Activated T-helper 17 cell treated with anti-CD3 and anti-CD28 coated beads, Interleukin-2, amount 50 U/mL, for 72 hours (primary cell): Measurements from ENCODE around the gene PNPLA6. TPM values are rescaled to one million over a fixed set of nuclear protein-coding genes. Genes with fewer than 3 reads are reported as not detected.

ENCODE experiments used
- ATAC-seq: fragments of 150-1000 bp; cut with Tn5 transposase; replicated peaks from 2 replicates; pipeline ENCODE4 v1.10.0; 2021; ENCODE audit warnings: mild to moderate bottlenecking, moderate library complexity
- H3K27ac Mint-ChIP-seq: one replicate; pipeline ENCODE4 v1.8.0; 2022; ENCODE audit warnings: mixed read lengths
- H3K27me3 Mint-ChIP-seq: one replicate; pipeline ENCODE4 v1.8.0; 2022; ENCODE audit warnings: mixed read lengths
- H3K36me3 Mint-ChIP-seq: one replicate; pipeline ENCODE4 v1.8.0; 2022; ENCODE audit warnings: low read depth, mild to moderate bottlenecking, mixed read lengths
- H3K4me1 Mint-ChIP-seq: one replicate; pipeline ENCODE4 v1.8.0; 2022; ENCODE audit warnings: mixed read lengths
- H3K4me3 Mint-ChIP-seq: one replicate; pipeline ENCODE4 v1.8.0; 2022; ENCODE audit warnings: mild to moderate bottlenecking, mixed read lengths
- H3K9me3 Mint-ChIP-seq: one replicate; pipeline ENCODE4 v1.8.0; 2022; ENCODE audit warnings: mixed read lengths
- total RNA-seq, 2 donors: library from RNA; stranded (reverse); gene quantifications; one replicate each; pipeline ENCODE4 v1.2.3, GENCODE V29; 2022

Gene PNPLA6
- 100 to 1,000 TPM; 146 to 163 TPM for total RNA-seq

DNA sequence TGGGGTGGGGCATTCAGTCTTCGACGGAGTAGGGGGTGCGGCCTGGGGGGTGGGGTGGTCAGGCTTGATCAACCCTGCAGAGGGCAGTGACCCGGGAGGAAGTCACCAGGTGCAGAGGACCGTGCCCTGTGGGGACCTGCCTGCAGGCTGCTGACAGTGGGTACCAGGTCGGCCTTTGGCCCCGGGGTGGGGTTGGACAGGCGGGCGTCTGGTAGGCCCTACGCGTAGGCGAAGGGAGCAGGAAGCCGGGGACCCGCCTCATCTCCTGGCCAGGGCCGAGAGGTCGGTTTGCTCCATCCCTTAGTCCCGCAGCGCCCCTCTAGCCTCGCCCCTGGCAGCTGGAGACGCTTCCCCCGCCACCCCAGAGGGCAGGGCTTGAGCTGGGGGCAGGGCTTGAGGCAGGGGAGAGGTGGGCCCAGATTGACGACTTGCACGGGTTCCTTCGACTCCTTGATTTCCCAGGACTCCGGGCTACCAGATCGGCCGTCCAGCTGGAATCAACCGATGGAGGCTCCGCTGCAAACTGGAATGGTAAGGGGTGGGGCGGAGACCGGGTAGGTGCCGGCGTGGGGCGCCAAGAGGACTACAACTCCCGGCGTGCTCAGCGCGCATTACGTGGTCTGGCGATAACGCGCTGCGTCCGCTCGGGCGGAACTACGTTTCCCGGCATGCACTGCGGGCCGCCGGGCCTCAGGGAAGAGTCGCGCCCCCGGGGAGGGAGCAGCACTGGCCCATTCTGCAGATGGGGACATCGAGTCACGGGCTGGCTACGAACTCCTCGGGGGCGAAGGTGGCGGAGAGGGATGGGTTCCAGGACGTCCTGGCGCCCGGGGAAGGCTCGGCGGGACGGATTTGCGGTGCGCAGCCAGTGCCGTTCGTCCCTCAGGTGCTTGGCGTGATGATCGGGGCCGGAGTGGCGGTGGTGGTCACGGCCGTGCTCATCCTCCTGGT, at the start of gene PNPLA6:
Gene PNPLA6, plus strand, starts transcription at position 671 of the 951 bp plus-strand sequence. Its CDS starts 72 bp downstream, at position 743.
- H3K27ac Mint-ChIP-seq: peak within 1 kb of the TSS; percentile 95
- H3K36me3 Mint-ChIP-seq: peaks cover 42% of the 10 kb centered on the region
- H3K27me3 Mint-ChIP-seq: no peaks in the 10 kb centered on the region
- peak within 1 kb of the TSS; percentile 98 for H3K4me3 Mint-ChIP-seq
- no peaks in the 10 kb centered on the region for H3K9me3 Mint-ChIP-seq
- peak; percentile 86 for ATAC-seq
- H3K4me1 Mint-ChIP-seq: no peaks in the 10 kb centered on the region

DNA sequence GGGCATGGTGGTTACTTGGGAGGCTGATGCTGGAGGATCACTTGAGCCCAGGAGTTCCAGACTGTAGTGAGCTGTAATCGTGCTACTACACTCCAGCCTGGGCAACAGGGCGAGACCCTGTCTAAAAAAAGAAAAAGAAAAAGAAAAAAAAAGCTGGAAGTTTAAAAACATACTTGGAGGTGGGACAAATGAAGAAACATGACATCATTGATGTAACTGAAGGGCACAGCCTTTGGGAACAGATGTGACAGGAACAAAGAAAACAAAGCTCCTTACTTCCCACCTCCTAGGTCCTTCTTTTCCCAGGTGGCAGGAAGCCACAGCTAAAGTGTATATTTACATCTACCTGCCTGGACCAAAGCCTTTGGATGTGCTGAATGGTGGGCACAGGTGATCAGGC, 48.6 kb upstream of the PNPLA6 start:
- H3K27ac Mint-ChIP-seq: no peak overlapping the region
- no peak overlapping the region for H3K4me3 Mint-ChIP-seq
- no peaks in the 10 kb centered on the region for H3K27me3 Mint-ChIP-seq
- H3K36me3 Mint-ChIP-seq: no peaks in the 10 kb centered on the region
- peaks cover 12% of the 10 kb centered on the region for H3K4me1 Mint-ChIP-seq
- H3K9me3 Mint-ChIP-seq: no peaks in the 10 kb centered on the region
- no peak for ATAC-seq

DNA sequence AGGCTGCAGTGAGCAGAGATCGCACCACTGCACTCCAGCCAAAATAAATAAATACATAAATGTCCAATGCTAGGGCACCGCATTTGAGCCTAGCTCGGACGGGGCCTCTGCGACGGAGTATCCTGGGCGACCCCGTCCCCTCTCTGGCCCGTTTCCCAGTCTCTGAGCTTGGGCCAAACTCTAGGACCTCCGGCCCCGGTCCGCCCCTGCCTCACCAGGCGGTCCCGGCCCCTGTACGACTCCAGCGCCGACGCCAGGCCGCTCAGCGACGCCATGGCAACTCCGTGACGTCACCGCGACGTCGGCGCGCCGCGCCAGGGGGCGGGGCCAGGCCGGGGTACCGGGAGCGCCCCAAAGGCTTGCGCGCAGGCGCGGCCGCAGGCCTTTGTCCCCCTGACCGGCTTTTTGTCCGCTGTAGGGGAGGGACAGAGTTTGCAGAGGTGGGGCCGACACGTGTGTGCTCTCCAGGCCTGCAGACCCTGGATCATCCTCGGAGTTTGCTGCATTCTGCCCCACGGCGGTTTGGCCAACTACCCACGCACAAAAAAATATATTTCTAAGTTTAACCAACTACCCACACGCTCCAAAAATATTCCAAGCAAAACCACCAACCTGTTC, 46.7 kb upstream of the PNPLA6 start, which contains the start of gene PEX11G:
Gene PEX11G, minus strand, starts transcription at position 300 of the 618 bp plus-strand sequence. Its CDS starts 25 bp downstream, at position 275.
- Mint-ChIP-seq H3K27ac (peak within 1 kb of the TSS; percentile 89), H3K4me1 (peaks cover 12% of the 10 kb centered on the region), H3K36me3 (no peaks in the 10 kb centered on the region), H3K27me3 (no peaks in the 10 kb centered on the region), H3K4me3 (peak within 1 kb of the TSS; percentile 83), H3K9me3 (no peaks in the 10 kb centered on the region)
- peak; percentile 85 for ATAC-seq

DNA sequence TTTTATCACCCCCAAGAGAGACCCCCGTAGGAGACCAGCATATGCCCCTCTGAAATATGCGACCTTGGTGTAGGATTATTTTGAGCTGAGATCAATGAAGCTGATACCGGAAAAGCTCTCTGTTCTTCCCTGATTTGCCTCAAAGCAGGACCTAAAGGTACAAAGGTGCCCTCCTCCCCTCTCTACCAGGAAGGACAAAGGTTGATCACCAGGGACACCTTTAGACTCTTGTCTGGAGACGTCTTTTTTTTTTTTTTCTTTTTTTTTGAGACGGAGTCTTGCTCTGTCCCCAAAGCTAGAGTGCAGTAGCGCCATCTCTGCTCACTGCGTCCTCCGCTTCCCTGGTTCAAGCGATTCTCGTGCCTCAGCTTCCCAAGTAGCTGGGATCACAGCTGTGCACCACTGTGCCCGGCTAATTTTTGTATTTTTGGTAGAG, 45.9 kb upstream of the PNPLA6 start:
- H3K36me3 Mint-ChIP-seq: no peaks in the 10 kb centered on the region
- peak overlapping the region; percentile 89 for H3K27ac Mint-ChIP-seq
- no peaks in the 10 kb centered on the region for H3K9me3 Mint-ChIP-seq
- H3K4me3 Mint-ChIP-seq: peak overlapping the region; percentile 83
- H3K4me1 Mint-ChIP-seq: peaks cover 12% of the 10 kb centered on the region
- no peak for ATAC-seq
- no peaks in the 10 kb centered on the region for H3K27me3 Mint-ChIP-seq

DNA sequence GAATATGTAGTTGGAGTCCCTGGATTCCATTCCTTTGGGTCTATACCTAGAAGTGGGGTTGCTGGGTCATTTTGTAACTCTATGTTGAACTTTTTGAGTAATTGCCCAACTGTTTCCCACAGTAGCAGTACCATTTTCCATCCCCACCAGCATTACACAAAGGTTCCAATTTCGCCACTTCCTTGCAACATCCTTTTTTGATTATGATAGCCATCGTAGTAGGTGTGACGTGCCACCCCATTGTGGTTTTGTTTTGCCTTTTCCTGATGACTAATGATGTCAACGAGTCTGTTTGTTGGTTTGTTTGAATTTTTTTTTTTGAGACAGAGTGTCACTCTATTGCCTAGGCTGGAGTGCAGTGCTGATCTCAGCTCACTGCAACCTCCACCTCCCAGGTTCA, 43.4 kb upstream of the PNPLA6 start:
- H3K9me3 Mint-ChIP-seq: no peaks in the 10 kb centered on the region
- peak overlapping the region; percentile 61 for H3K4me3 Mint-ChIP-seq
- no peaks in the 10 kb centered on the region for H3K36me3 Mint-ChIP-seq
- peak; percentile 82 for ATAC-seq
- H3K27ac Mint-ChIP-seq: peak overlapping the region; percentile 59
- peaks cover 12% of the 10 kb centered on the region for H3K4me1 Mint-ChIP-seq
- peaks cover 9% of the 10 kb centered on the region for H3K27me3 Mint-ChIP-seq

DNA sequence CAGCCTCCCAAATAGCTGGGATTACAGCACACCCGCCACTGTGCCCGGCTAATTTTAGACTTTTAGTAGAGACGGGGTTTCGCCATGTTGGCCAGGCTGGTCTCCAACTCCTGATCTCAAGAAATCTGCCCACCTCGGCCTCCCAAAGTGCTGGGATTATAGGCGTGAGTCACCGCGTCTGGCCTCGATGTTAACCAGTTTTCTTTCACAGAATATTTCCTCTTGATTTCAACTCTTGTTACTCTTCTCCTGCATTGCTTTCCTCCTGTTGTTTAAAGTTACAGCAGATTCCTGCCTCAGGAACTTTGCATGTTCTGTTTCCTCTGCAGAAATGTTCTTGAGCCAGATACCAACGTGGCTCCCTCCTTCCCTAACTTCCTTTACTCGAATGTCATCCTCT, 43.0 kb upstream of the PNPLA6 start:
- peak overlapping the region; percentile 59 for H3K27ac Mint-ChIP-seq
- ATAC-seq: no peak
- H3K4me3 Mint-ChIP-seq: peak overlapping the region; percentile 61

DNA sequence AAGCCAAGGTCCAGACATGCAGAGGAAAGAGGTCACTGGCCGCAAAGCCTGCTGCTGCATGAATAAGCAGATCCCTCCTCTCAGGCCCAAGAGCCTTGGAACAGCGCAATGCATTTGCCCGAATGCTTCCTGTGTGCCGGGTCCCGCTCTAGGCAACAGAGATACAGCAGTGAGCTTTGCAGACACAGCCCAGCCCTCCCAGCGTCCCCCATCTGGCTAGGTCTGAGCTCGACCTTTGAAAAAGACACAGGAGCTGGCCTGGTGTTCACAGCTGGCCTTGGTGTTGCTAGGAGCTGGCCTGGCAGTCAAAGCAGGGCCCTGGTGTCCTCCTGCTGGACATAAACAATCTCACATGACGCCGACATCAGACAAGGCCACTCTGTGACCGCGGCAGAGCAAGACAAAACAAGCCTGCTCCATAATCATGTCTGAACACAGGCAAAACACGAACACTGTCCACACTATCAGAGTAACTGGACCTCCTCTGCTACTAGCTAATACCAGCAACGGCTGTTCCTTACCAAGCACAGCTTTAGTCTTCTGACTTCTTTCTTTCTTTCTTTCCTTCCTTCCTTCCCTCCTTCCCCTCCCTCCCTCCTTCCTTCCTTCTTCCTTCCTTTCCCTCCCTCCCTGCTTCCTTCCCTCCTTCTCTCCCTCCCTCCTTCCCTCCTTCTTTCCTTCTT, 41.0 kb upstream of the PNPLA6 start:
- H3K27ac Mint-ChIP-seq: no peak overlapping the region
- H3K4me1 Mint-ChIP-seq: peaks cover 8% of the 10 kb centered on the region
- no peak for ATAC-seq
- H3K4me3 Mint-ChIP-seq: no peak overlapping the region
- H3K9me3 Mint-ChIP-seq: no peaks in the 10 kb centered on the region
- no peaks in the 10 kb centered on the region for H3K36me3 Mint-ChIP-seq
- peaks cover 17% of the 10 kb centered on the region for H3K27me3 Mint-ChIP-seq

More for the DNA sequence above, 43.0 kb upstream of the PNPLA6 start:
- peaks cover 9% of the 10 kb centered on the region for H3K27me3 Mint-ChIP-seq
- H3K36me3 Mint-ChIP-seq: no peaks in the 10 kb centered on the region
- H3K4me1 Mint-ChIP-seq: peaks cover 12% of the 10 kb centered on the region
- no peaks in the 10 kb centered on the region for H3K9me3 Mint-ChIP-seq

DNA sequence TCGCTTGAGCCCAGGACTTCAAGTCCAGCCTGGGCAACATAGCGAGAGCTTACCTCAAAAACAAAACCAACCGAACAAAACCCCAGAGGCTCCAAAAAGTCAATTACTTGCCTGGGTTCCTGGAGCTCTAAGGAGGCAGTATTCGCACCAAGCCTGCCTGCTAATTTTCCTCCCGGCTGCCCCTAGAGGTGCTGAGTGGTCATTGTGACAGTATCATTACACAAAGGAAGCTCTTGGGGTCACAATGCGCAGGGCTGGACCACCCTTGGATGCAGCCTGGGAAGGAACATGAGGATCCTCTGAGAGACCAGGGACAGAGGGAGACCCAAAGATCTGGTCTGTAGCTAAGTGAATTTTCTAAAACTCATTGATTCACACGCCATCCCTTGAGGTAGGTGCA, 38.2 kb upstream of the PNPLA6 start:
- no peak for ATAC-seq
- no peaks in the 10 kb centered on the region for H3K36me3 Mint-ChIP-seq
- no peaks in the 10 kb centered on the region for H3K9me3 Mint-ChIP-seq
- no peak overlapping the region for H3K27ac Mint-ChIP-seq
- H3K4me3 Mint-ChIP-seq: no peak overlapping the region
- H3K4me1 Mint-ChIP-seq: peaks cover 5% of the 10 kb centered on the region
- H3K27me3 Mint-ChIP-seq: peaks cover 27% of the 10 kb centered on the region

DNA sequence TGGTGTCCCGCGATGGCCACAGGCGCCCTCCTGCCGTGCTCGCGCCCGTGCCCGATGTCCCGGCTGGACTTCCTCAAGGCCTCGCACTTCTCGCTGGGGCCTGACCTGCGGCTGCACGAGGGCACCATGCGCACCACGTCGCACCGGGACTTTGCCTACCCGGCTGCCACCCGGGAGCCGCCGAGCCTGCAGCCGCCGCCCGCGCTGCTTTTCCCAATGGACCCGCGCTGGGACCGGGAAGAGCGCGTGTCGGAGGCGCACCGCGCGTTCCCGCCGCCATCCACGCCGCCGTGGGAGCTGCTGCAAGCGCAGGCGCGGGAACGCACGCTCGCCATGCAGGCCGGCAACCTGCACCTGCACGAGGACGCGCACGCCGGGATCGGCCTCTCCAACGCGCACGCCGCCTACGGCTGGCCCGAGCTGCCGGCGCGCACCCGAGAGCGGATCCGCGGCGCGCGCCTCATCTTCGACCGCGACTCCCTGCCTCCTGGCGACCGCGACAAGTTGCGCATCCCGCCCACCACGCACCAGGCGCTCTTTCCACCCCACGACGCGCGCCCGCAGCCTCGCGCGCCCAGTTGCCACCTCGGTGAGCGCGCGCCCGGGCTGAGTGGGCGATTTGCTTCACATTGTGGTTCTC, 34.6 kb upstream of the PNPLA6 start:
- peak overlapping the region; percentile 44 for H3K4me3 Mint-ChIP-seq
- no peaks in the 10 kb centered on the region for H3K9me3 Mint-ChIP-seq
- H3K4me1 Mint-ChIP-seq: no peaks in the 10 kb centered on the region
- H3K36me3 Mint-ChIP-seq: no peaks in the 10 kb centered on the region
- H3K27ac Mint-ChIP-seq: no peak overlapping the region
- peaks cover 29% of the 10 kb centered on the region for H3K27me3 Mint-ChIP-seq
- peak; percentile 53 for ATAC-seq

DNA sequence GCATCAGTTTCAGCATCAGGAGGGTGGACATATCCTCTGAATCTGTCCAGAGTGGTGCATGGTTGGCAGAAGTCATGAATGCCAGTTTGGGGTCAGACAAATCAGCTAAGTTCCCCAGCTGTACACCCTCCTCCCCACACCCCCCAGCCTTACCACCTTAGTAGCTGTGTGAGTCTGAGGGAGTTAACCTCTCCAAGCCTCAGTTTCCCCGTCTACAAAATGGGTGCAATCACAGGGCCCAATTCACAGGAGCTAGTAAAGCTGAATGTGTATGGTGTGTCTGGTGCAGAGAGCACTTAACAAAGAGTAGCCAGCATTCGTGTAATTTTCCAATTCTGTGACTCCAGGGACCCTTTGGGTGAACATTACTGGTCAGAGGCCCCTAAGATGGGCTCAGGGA, 33.0 kb upstream of the PNPLA6 start:
- H3K9me3 Mint-ChIP-seq: no peaks in the 10 kb centered on the region
- H3K27ac Mint-ChIP-seq: no peak overlapping the region
- peaks cover 6% of the 10 kb centered on the region for H3K4me1 Mint-ChIP-seq

DNA sequence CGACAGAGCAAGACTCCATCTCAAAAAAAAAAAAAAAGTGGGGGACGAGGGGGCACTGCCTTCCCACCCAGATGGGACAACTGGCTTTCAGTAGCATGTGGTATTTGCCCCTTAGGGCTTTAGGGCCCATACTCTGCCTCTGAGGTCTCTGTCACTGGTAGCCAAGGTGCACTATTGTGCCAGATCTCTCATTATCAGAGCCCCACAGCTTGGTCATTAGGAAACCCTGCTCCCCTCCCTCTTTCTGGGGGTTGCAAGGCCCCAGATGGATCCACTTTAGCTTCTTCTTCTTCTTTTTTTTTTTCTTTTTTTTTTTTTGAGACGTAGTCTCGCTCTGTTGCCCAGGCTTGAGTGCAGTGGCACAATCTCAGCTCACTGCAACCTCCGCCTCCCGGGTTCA, 30.8 kb upstream of the PNPLA6 start:
- H3K9me3 Mint-ChIP-seq: peaks cover 4% of the 10 kb centered on the region
- H3K4me1 Mint-ChIP-seq: peaks cover 6% of the 10 kb centered on the region
- H3K27ac Mint-ChIP-seq: no peak overlapping the region
- peaks cover 22% of the 10 kb centered on the region for H3K27me3 Mint-ChIP-seq
- no peak overlapping the region for H3K4me3 Mint-ChIP-seq
- ATAC-seq: no peak
- no peaks in the 10 kb centered on the region for H3K36me3 Mint-ChIP-seq

More for the DNA sequence above, 33.0 kb upstream of the PNPLA6 start:
- Mint-ChIP-seq H3K27me3 (peaks cover 28% of the 10 kb centered on the region), H3K4me3 (no peak overlapping the region), H3K36me3 (no peaks in the 10 kb centered on the region)
- no peak for ATAC-seq

DNA sequence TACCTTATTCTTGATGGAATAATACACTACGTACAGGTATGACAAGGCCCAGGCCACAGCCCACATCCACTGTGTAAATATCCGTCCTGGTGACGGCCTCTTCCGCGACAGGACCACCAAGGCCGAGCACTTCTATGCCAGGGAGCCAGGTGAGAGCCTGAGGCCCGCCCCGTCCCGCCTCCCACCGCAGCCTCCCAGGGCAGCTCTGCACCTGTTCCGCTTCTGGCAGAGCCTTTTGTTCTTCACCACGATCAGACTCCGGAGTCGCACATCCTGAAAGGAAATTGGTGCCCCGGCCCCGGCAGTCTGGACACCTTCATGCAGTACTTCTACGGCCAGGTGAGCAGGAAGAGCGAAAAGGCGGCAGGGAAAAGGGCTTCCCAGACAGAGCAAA, 30.2 kb upstream of the PNPLA6 start:
- Mint-ChIP-seq H3K9me3 (peaks cover 4% of the 10 kb centered on the region), H3K27me3 (peaks cover 19% of the 10 kb centered on the region), H3K4me1 (peaks cover 6% of the 10 kb centered on the region), H3K36me3 (no peaks in the 10 kb centered on the region), H3K4me3 (peak overlapping the region; percentile 37), H3K27ac (no peak overlapping the region)
- ATAC-seq: no peak

DNA sequence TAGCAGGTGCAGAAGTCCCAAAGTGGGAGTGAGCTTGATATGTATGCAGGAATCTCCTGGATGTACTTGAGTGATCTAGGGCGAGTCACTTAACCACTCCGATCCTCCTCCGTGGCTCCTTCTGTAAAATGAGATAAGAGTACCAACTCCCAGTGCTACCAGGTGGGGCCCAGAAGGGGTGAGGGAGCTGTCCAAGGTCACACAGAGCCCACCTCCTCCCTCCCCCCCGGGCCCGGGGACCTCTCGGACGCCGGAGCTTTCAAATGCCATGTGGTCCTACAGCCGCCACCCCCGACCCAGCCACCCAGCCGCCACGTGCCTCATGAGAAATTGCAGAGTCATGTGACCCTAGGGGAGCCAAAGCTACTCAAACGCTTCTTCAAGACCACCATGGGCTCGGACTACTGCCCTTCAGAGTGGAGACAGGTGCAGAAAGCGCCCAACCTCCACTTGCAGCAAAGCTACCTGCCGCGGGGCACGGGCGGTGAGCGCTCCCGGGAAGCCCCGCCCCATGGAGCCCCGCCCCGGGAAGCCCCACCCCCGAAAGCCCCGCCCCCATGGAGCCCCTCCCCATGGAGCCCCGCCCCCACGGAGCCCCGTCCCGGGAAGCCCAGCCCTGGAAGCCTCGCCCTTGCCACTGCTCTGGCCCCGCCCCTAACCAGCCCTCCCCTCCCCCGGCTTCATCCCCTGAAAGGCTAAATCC, 29.7 kb upstream of the PNPLA6 start:
- no peaks in the 10 kb centered on the region for H3K36me3 Mint-ChIP-seq
- no peak overlapping the region for H3K27ac Mint-ChIP-seq
- ATAC-seq: peak; percentile 35
- peaks cover 4% of the 10 kb centered on the region for H3K9me3 Mint-ChIP-seq
- H3K4me1 Mint-ChIP-seq: peaks cover 6% of the 10 kb centered on the region
- H3K27me3 Mint-ChIP-seq: peaks cover 19% of the 10 kb centered on the region
- peak overlapping the region; percentile 40 for H3K4me3 Mint-ChIP-seq
